Stimulated activated CD8-positive, alpha-beta memory T cell treated with anti-CD3 and anti-CD28 coated beads, Interleukin-15, amount 100 ng/mL, for 1 hour (primary cell): ENCODE data around the gene PIK3CD.
"Not testable (repeated sequence)": the region's sequence is repeated elsewhere in the genome, so short reads cannot be mapped to it uniquely, and the experiment has no call there.

Source experiments
- DNase-seq: peaks from one replicate; pipeline ENCODE4 v3.0.0-alpha.2; 2020; ENCODE audit warnings: low read depth

PIK3CD gene

GRCh38 chr1:9736241-9736640 is 84.7 kb downstream of the PIK3CD start:
- DNase-seq, result no peak

- no peak for DNase-seq
Observed at GRCh38 chr1:9737057-9737456, 85.5 kb downstream of the PIK3CD start.

- DNase-seq, result no peak
Observed at GRCh38 chr1:9737671-9738070, 86.1 kb downstream of the PIK3CD start.

- DNase-seq, result no peak
Observed at GRCh38 chr1:9744106-9744799, 92.7 kb downstream of the PIK3CD start.

GRCh38 chr1:9746211-9746610 is 94.7 kb downstream of the PIK3CD start:
- DNase-seq, result no peak

- DNase-seq, result no peak
Observed at GRCh38 chr1:9746651-9747050, 95.1 kb downstream of the PIK3CD start.

GRCh38 chr1:9748391-9748790 is 96.9 kb downstream of the PIK3CD start:
- not testable (repeated sequence) for DNase-seq

GRCh38 chr1:9749361-9749760 is 97.8 kb downstream of the PIK3CD start:
- DNase-seq, result no peak

GRCh38 chr1:9751971-9752370 is 100.4 kb downstream of the PIK3CD start:
- no peak for DNase-seq

- no peak for DNase-seq
Observed at GRCh38 chr1:9753121-9753531, 101.6 kb downstream of the PIK3CD start.

- no peak for DNase-seq
Observed at GRCh38 chr1:9755441-9755995, 104.0 kb downstream of the PIK3CD start.

- no peak for DNase-seq
Observed at GRCh38 chr1:9758559-9759121, 107.1 kb downstream of the PIK3CD start.

- DNase-seq, result no peak
Observed at GRCh38 chr1:9759939-9760338, 108.4 kb downstream of the PIK3CD start.

GRCh38 chr1:9760824-9761223 is 109.3 kb downstream of the PIK3CD start:
- DNase-seq, result no peak

- no peak for DNase-seq
Observed at GRCh38 chr1:9761855-9762254, 110.3 kb downstream of the PIK3CD start.

- DNase-seq, result not testable (repeated sequence)
Observed at GRCh38 chr1:9762446-9762845, 110.9 kb downstream of the PIK3CD start.

GRCh38 chr1:9763914-9764313 is 112.4 kb downstream of the PIK3CD start:
- DNase-seq, result no peak

- DNase-seq, result no peak
Observed at GRCh38 chr1:9764550-9764949, 113.0 kb downstream of the PIK3CD start.

- DNase-seq, result no peak
Observed at GRCh38 chr1:9766759-9767442, 115.4 kb downstream of the PIK3CD start.

- DNase-seq, result no peak
Observed at GRCh38 chr1:9767964-9768668, 116.6 kb downstream of the PIK3CD start.

GRCh38 chr1:9768983-9769382 is 117.5 kb downstream of the PIK3CD start:
- no peak for DNase-seq

GRCh38 chr1:9770298-9770697 is 118.8 kb downstream of the PIK3CD start:
- no peak for DNase-seq
